ENCODE results near the gene KISS1. TPM values are rescaled to one million over a fixed set of nuclear protein-coding genes. Genes with fewer than 3 reads are reported as not detected.

KISS1 gene
- total RNA-seq, 2 experiments from 2014 or later, result not detected

DNA sequence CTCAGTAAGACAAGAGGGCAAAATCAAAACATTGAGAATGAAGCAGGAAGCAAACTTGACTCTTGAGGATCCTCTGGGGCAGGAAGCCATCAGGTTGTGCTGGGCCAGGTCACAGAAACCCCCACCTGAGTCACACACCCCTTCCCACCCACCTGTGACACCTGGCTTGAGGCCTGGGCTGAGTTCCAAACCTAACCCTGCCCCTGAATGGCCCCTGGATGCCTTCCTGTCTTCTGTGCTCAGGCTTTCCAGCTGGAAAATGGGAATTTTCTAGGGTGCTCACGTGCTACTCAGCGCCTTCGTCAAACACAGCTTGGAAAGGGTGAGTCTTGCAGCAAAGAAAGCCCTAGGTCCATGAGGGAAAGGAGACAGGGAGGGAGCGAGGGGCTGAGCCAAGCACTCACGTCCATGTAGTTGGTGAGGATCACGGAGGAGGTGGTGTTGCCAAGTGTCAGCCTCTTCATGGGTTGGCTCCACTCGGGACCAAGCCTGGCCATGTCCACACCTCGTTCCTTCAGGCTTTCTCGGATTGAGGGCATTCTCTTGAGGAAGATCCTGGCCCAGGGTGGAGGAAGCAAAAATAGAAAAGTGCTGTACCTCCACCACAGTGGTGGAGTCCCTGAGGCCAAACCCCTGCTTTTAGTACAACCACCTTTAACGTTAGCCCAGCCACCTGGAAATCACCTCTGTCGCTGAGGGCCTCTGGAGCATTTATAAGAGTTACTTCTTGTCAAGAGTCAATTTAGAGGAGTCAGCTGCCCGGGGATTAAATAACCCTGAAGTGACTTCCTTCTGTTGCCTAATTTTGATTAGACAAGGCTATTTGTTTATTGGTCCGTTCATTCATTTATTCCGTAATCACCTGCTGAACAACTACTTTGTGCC lies 34.4 kb downstream of the KISS1 start:
- TF ChIP-seq, protein P1, sequence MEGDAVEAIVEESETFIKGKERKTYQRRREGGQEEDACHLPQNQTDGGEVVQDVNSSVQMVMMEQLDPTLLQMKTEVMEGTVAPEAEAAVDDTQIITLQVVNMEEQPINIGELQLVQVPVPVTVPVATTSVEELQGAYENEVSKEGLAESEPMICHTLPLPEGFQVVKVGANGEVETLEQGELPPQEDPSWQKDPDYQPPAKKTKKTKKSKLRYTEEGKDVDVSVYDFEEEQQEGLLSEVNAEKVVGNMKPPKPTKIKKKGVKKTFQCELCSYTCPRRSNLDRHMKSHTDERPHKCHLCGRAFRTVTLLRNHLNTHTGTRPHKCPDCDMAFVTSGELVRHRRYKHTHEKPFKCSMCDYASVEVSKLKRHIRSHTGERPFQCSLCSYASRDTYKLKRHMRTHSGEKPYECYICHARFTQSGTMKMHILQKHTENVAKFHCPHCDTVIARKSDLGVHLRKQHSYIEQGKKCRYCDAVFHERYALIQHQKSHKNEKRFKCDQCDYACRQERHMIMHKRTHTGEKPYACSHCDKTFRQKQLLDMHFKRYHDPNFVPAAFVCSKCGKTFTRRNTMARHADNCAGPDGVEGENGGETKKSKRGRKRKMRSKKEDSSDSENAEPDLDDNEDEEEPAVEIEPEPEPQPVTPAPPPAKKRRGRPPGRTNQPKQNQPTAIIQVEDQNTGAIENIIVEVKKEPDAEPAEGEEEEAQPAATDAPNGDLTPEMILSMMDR (IDR thresholded peaks at IDR 0.05), result no peak
- H3K9me3 Mint-ChIP-seq, result no peaks in the 10 kb centered on the region
- H3K4me1 ChIP-seq (ENCODE audit: insufficient read depth, low read length), result no peaks in the 10 kb centered on the region
- H3K9me3 ChIP-seq (ENCODE audit: control insufficient read depth in 1 of 2, insufficient read depth in 1 of 2, low read length in 2 of 2), result peaks cover 0 to 9% of the 10 kb centered on the region in 2 experiments
- ChIA-PET POLR2A (interaction anchor here (1.2 to 1.8 kb wide), 2 partner anchors 11 to 201 kb away, joined by 3 to 7 read pairs; no protein-coding TSS in a partner anchor), CTCF (interaction anchor here (0.5 to 1.9 kb wide), 7 partner anchors 9 to 237 kb away, joined by 4 to 14 read pairs (median 6); partner anchors contain the start of gene ETNK2)
- H3K36me3 ChIP-seq (ENCODE audit: insufficient read depth, low read length), result no peaks in the 10 kb centered on the region
- H3K27me3 ChIP-seq (ENCODE audit: control insufficient read depth in 1 of 2, insufficient read depth in 2 of 2, low read length in 2 of 2), result no peaks in the 10 kb centered on the region
- H3K27me3 Mint-ChIP-seq, result peaks cover 20% of the 10 kb centered on the region
- H3K4me3 ChIP-seq (ENCODE audit: low read length), result no peak overlapping the region
- no peak overlapping the region for H3K27ac Mint-ChIP-seq
- DNase-seq (no peak), ATAC-seq (ENCODE audit: poor library complexity) (no peak)
- no peaks in the 10 kb centered on the region for H3K36me3 Mint-ChIP-seq (ENCODE audit: low read depth)
- H3K4me1 Mint-ChIP-seq (ENCODE audit: low read depth), result no peaks in the 10 kb centered on the region
- no peak overlapping the region for H3K4me3 Mint-ChIP-seq
- no peak overlapping the region for H3K27ac ChIP-seq (ENCODE audit: low read depth in 1 of 2, low read length in 2 of 2)
- intact Hi-C loops (cut with DNase I, micrococcal nuclease), result loop anchor here (1.0 to 5.0 kb wide), 5 partner anchors 45 to 341 kb away; no protein-coding TSS in a partner anchor

DNA sequence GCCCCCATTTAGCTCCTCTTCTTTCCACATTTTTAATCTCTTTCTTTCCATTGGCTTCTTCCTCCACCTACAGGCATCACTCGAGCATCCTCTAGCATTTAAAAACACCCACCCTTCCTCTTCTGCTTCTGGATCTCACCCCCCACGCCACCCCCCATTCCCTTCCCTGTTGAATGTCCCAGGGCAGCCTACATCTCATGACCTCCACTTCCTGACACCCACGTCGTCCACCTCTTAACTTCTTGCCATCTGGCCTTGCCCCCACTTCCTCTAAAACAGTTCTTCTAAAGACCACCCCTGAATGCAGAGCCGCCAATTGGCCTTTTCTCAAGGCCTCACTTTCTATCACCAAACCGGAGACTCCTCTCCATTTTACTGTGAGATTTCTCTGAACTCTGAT lies 38.3 kb downstream of the KISS1 start:
- POLR2A ChIA-PET, result no interaction called here
- intact Hi-C loops (cut with DNase I, micrococcal nuclease), result loop anchor here in 1 of 2 experiments (10.0 kb wide), 1 partner anchor 647 kb away; no protein-coding TSS in a partner anchor

DNA sequence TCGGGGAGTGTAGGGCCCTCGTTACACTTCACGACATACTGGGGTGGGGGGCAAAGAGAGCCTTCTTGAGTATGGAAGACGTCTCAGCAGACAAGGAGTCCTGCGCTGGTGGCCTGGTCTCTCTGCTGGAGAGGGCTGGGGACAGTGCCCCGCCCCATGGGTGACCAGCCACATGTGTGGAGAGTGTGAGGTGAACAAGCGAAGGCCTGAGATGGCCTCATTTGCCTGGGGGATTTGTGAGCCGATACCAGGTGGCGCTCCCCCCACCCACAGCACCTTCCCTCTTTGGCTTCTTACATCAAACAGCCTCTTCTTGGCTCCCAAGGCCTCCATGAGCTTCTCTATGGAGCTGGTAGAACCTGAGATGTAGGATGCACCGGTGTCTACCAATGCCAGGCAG lies 40.4 kb downstream of the KISS1 start:
- H3K9me3 Mint-ChIP-seq, result no peaks in the 10 kb centered on the region
- TF ChIP-seq, protein P1 (IDR thresholded peaks at IDR 0.05), result no peak
- POLR2A ChIA-PET, result no interaction called here

More for the DNA sequence above, 38.3 kb downstream of the KISS1 start:
- Histone ChIP-seq H3K27me3 (ENCODE audit: control insufficient read depth in 1 of 2, insufficient read depth in 2 of 2, low read length in 2 of 2) (no peaks in the 10 kb centered on the region), H3K9me3 (ENCODE audit: control insufficient read depth in 1 of 2, insufficient read depth in 1 of 2, low read length in 2 of 2) (no peaks in the 10 kb centered on the region), H3K36me3 (ENCODE audit: insufficient read depth, low read length) (no peaks in the 10 kb centered on the region), H3K4me3 (ENCODE audit: low read length) (no peak overlapping the region), H3K4me1 (ENCODE audit: insufficient read depth, low read length) (peaks cover under 1% of the 10 kb centered on the region), H3K27ac (ENCODE audit: low read depth in 1 of 2, low read length in 2 of 2) (no peak overlapping the region)
- Mint-ChIP-seq H3K36me3 (ENCODE audit: low read depth) (no peaks in the 10 kb centered on the region), H3K4me3 (no peak overlapping the region), H3K27me3 (peaks cover 26% of the 10 kb centered on the region), H3K9me3 (no peaks in the 10 kb centered on the region), H3K27ac (no peak overlapping the region), H3K4me1 (ENCODE audit: low read depth) (no peaks in the 10 kb centered on the region)
- no peak for ATAC-seq (ENCODE audit: poor library complexity)
- DNase-seq, result no peak
- TF ChIP-seq, protein P1 (IDR thresholded peaks at IDR 0.05), result no peak
- CTCF ChIA-PET, result no interaction called here

More for the DNA sequence above, 40.4 kb downstream of the KISS1 start:
- no peak overlapping the region for H3K27ac ChIP-seq (ENCODE audit: low read depth in 1 of 2, low read length in 2 of 2)
- peaks cover 0 to 7% of the 10 kb centered on the region in 2 experiments for H3K27me3 ChIP-seq (ENCODE audit: control insufficient read depth in 1 of 2, insufficient read depth in 2 of 2, low read length in 2 of 2)
- CTCF ChIA-PET, result no interaction called here
- ATAC-seq (ENCODE audit: poor library complexity) (no peak), DNase-seq (peak in 1 of 14 experiments; percentile 10)
- Mint-ChIP-seq H3K4me3 (no peak overlapping the region), H3K27ac (no peak overlapping the region), H3K27me3 (peaks cover 17% of the 10 kb centered on the region), H3K36me3 (ENCODE audit: low read depth) (no peaks in the 10 kb centered on the region), H3K4me1 (ENCODE audit: low read depth) (peaks cover 1% of the 10 kb centered on the region)
- H3K36me3 ChIP-seq (ENCODE audit: insufficient read depth, low read length), result no peaks in the 10 kb centered on the region
- peaks cover 16% of the 10 kb centered on the region for H3K4me1 ChIP-seq (ENCODE audit: insufficient read depth, low read length)
- H3K9me3 ChIP-seq (ENCODE audit: control insufficient read depth in 1 of 2, insufficient read depth in 1 of 2, low read length in 2 of 2), result no peaks in the 10 kb centered on the region
- H3K4me3 ChIP-seq (ENCODE audit: low read length), result no peak overlapping the region
- intact Hi-C loops (cut with DNase I, micrococcal nuclease), result loop anchor here in 1 of 2 experiments (10.0 kb wide), 1 partner anchor 649 kb away; no protein-coding TSS in a partner anchor

Data from CD4-positive, alpha-beta T cell (primary cell).